HL-60/S4 treated with phorbol 12-myristate 13-acetate at 8.2 ng/mL for 4 days and 3 days (cell line): ENCODE data around the gene ZNF683.
"Not testable (repeated sequence)": the region's sequence is repeated elsewhere in the genome, so short reads cannot be mapped to it uniquely, and the experiment has no call there.

Experiments
- in situ Hi-C: fragments of 300-500 bp; cut with MboI; formaldehyde crosslinking; loops from 2 replicates; pipeline ENCODE4 v1.15.0; 2022; ENCODE audit warnings: low sequenced_read_pairs

Gene ZNF683

GRCh38 chr1:26372611-26373010, at the start of gene ZNF683:
TSS of gene ZNF683 (minus strand) at chr1:26372750. CDS start at chr1:26368571, 4,179 bp downstream.
- in situ Hi-C loops = not testable (repeated sequence)

GRCh38 chr1:26419494-26419893, 46.9 kb upstream of the ZNF683 start:
- in situ Hi-C loops = no loop called here

- in situ Hi-C loops = no loop called here
Observed at GRCh38 chr1:26418865-26419349, 46.4 kb upstream of the ZNF683 start.

GRCh38 chr1:26417111-26417759, 44.7 kb upstream of the ZNF683 start:
- in situ Hi-C loops = no loop called here

GRCh38 chr1:26413031-26413430, 40.5 kb upstream of the ZNF683 start:
- in situ Hi-C loops = no loop called here

- in situ Hi-C loops = no loop called here
Observed at GRCh38 chr1:26412180-26412840, 39.8 kb upstream of the ZNF683 start.

GRCh38 chr1:26411624-26412074, 39.1 kb upstream of the ZNF683 start:
- in situ Hi-C loops = no loop called here

- in situ Hi-C loops = no loop called here
Observed at GRCh38 chr1:26410706-26411623, 38.4 kb upstream of the ZNF683 start, which contains the start of gene LIN28A. TSS of gene LIN28A (plus strand) at chr1:26410817. CDS start at chr1:26410892, 75 bp downstream.

- in situ Hi-C loops = no loop called here
Observed at GRCh38 chr1:26409191-26409807, 36.7 kb upstream of the ZNF683 start.

- in situ Hi-C loops = no loop called here
Observed at GRCh38 chr1:26408604-26409003, 36.1 kb upstream of the ZNF683 start.

GRCh38 chr1:26405281-26405915, 32.8 kb upstream of the ZNF683 start:
- in situ Hi-C loops = no loop called here

- in situ Hi-C loops = no loop called here
Observed at GRCh38 chr1:26404641-26405040, 32.1 kb upstream of the ZNF683 start.

GRCh38 chr1:26403656-26404055, 31.1 kb upstream of the ZNF683 start:
- in situ Hi-C loops = no loop called here

GRCh38 chr1:26401891-26402290, 29.3 kb upstream of the ZNF683 start:
- in situ Hi-C loops = no loop called here

- in situ Hi-C loops = loop anchor here (10.0 kb wide), 1 partner anchor 294 kb away; no protein-coding TSS in a partner anchor
Observed at GRCh38 chr1:26399034-26399433, 26.5 kb upstream of the ZNF683 start.

GRCh38 chr1:26395754-26396153, 23.2 kb upstream of the ZNF683 start:
- in situ Hi-C loops = loop anchor here (10.0 kb wide), 1 partner anchor 291 kb away; no protein-coding TSS in a partner anchor

GRCh38 chr1:26391450-26391849, 18.9 kb upstream of the ZNF683 start:
- in situ Hi-C loops = loop anchor here (10.0 kb wide), 1 partner anchor 287 kb away; no protein-coding TSS in a partner anchor

- in situ Hi-C loops = loop anchor here (10.0 kb wide), 1 partner anchor 285 kb away; no protein-coding TSS in a partner anchor
Observed at GRCh38 chr1:26389604-26390247, 17.2 kb upstream of the ZNF683 start.

- in situ Hi-C loops = no loop called here
Observed at GRCh38 chr1:26388791-26389445, 16.4 kb upstream of the ZNF683 start.
